Psoas muscle (tissue), 8 donors: ENCODE measurements around the gene PLIN4. TPM values are rescaled to one million over a fixed set of nuclear protein-coding genes. Genes with fewer than 3 reads are reported as not detected.

Source experiments
- ATAC-seq, 4 donors: fragments of 200-7000 bp; cut with Tn5 transposase; one replicate each; pipeline ENCODE4 v1.9.1; 2020; ENCODE audit warnings: moderate library complexity in 3 of 4, mild to moderate bottlenecking in 2 of 4
- DNase-seq, 2 donors: peaks; one replicate each; pipeline ENCODE4 v3.0.0-alpha.2; 2020
- H3K27ac ChIP-seq: fragments of 200-600 bp; one replicate; pipeline ENCODE4 v1.8.0; 2022
- H3K27me3 ChIP-seq, 3 donors: fragments of 200-600 bp in 1 of 3; one replicate each; pipeline versions ENCODE4 v1.6.1 to v1.8.0; 2013 to 2022; ENCODE audit warnings: low read length in 2 of 3, mild to moderate bottlenecking in 2 of 3, moderate library complexity in 1 of 3; ENCODE audit not compliant: insufficient read depth in 3 of 3
- H3K36me3 ChIP-seq, 2 donors: fragments of 200-600 bp in 1 of 2; one replicate each; pipeline versions ENCODE4 v1.6.1 to v1.8.0; 2013 to 2022; ENCODE audit warnings: low read depth in 1 of 2, mild to moderate bottlenecking in 1 of 2, moderate library complexity in 1 of 2; ENCODE audit not compliant: insufficient read depth in 1 of 2
- H3K4me1 ChIP-seq: fragments of 200-600 bp; one replicate; pipeline ENCODE4 v1.8.0; 2022
- H3K4me3 ChIP-seq: fragments of 200-600 bp; one replicate; pipeline ENCODE4 v1.8.0; 2022; ENCODE audit warnings: mild to moderate bottlenecking
- H3K9me3 ChIP-seq: fragments of 200-600 bp; one replicate; pipeline ENCODE4 v1.8.0; 2022
- CTCF ChIP-seq: fragments of 200-600 bp; IDR thresholded peaks from one replicate; pipeline ENCODE4 v1.8.0; 2022; ENCODE audit warnings: antibody characterized with exemption
- WGBS, 3 donors: extraction: QIAGEN DNeasy Blood & Tissue Kit; methylation state at CpG; one replicate each; pipeline versions ENCODE4 v1.1.6 to v1.1.7; 2013; 5-methylcytosine and 5-hydroxymethylcytosine counted together
- intact Hi-C, 2 donors: fragments of 100-400 bp; cut with DNase I; formaldehyde crosslinking; loops; one replicate each; pipeline versions ENCODE4 v1.11.0 to v1.14.2; 2022
- polyA plus RNA-seq, 3 donors: library from polyadenylated mRNA; stranded (reverse); fragments of 200-250 nt; gene quantifications; one replicate each; pipeline ENCODE4 v1.2.3, GENCODE V29; 2013
- total RNA-seq, 4 donors: library from RNA; stranded (reverse); fragmentation: NEBNext Ultra II Directional in 2 of 4; extraction: Animal tissue kit (Norgen Biotek cat#: 25700) in 2 of 4; gene quantifications; one replicate each; pipeline versions ENCODE4 v1.2.1 to v1.2.4, GENCODE V29; 2021 to 2023
- donor health status: healthy with polysubstance abuse.
- donor health status: DM: no; HTN: no; CAD: no; lungs with moderate emphysema.
- donor health status: Bipolar disorder and iron deficiency.
- donor health status: healthy.
- donor health status: DM: yes; HTN: yes; CAD: no.
- donor health status: DM: no; HTN: no; CAD: no.
- donor health status: DM: no; HTN: no; CAD: no.
- donor health status: DM: yes; HTN: yes; CAD: no.

Gene PLIN4
- total and polyA plus RNA-seq, 7 donors: 29.0 to 309 (median 115) TPM

DNA sequence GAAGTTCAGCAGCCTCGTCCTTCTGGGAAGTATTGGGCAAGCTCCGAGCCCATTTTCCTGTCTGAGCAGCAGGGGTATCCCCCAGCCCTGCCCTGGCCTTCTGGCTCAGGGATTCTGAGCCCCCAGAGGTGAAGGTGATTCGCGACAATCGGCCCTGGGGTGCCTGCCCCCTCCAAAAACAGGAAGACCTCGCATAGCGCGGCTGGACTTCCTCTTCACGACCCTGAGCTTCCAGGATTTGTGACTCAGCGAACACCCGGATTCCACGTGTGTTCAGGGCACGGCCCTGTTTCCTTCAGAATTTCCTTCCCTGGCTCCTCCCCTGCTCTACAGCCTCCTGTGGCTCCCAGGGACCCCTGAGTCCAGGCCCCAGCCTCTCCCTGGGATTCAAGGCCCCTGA is 41.3 kb upstream of the PLIN4 start, which contains the start of gene SEMA6B:
SEMA6B (minus strand) TSS at position 116 of the 400 bp plus-strand sequence. CDS start 1,227 bp downstream, outside the sequence.
- no peaks in the 10 kb centered on the region for H3K9me3 ChIP-seq
- ATAC-seq (peak in 3 of 4 donors; percentile 28 to 35 (median 28)), DNase-seq (peak in 1 of 2 donors; percentile 54)
- WGBS, 3 donors: 60 to 74% (median 71%) methylated on average over 10 to 13 of the region's 13 CpGs
- no peaks in the 10 kb centered on the region for H3K36me3 ChIP-seq
- no peak for TF ChIP-seq CTCF
- peak within 1 kb of the TSS; percentile 62 for H3K4me3 ChIP-seq
- H3K27ac ChIP-seq: peak within 1 kb of the TSS; percentile 46
- H3K4me1 ChIP-seq: peaks cover 8% of the 10 kb centered on the region
- no peaks in the 10 kb centered on the region for H3K27me3 ChIP-seq
- intact Hi-C loops: loop anchor here in 1 of 2 donors (5.0 kb wide), 1 partner anchor 78 kb away; the partner anchor contains the start of gene TNFAIP8L1

GRCh38 chr19:4557971-4558941 is 40.0 kb upstream of the PLIN4 start:
- no peak overlapping the region for H3K27ac ChIP-seq
- H3K27me3 ChIP-seq: no peaks in the 10 kb centered on the region
- 32 to 34% (median 33%) methylated on average over 42 to 44 of the region's 44 CpGs for WGBS, 3 donors
- peak; percentile 100 for TF ChIP-seq CTCF
- H3K4me3 ChIP-seq: peak overlapping the region; percentile 62
- H3K36me3 ChIP-seq: no peaks in the 10 kb centered on the region
- ATAC-seq: peak in 3 of 4 donors; percentile 46 to 55 (median 47)
- peaks cover 8% of the 10 kb centered on the region for H3K4me1 ChIP-seq
- no peaks in the 10 kb centered on the region for H3K9me3 ChIP-seq
- no peak for DNase-seq
- intact Hi-C loops: loop anchor here in 1 of 2 donors (5.0 kb wide), 1 partner anchor 79 kb away; the partner anchor contains the start of gene TNFAIP8L1

GRCh38 chr19:4557144-4557970 is 39.1 kb upstream of the PLIN4 start:
- no peak for TF ChIP-seq CTCF
- DNase-seq (no peak), ATAC-seq (peak in 2 of 4 donors; percentile 6 to 16)
- WGBS, 3 donors: 84 to 86% (median 85%) methylated on average over 33 of the region's 33 CpGs
- no peaks in the 10 kb centered on the region for H3K9me3 ChIP-seq
- no peak overlapping the region for H3K27ac ChIP-seq
- peaks cover 8% of the 10 kb centered on the region for H3K4me1 ChIP-seq
- no peaks in the 10 kb centered on the region for H3K36me3 ChIP-seq
- H3K27me3 ChIP-seq: no peaks in the 10 kb centered on the region
- intact Hi-C loops: loop anchor here in 1 of 2 donors (5.0 kb wide), 1 partner anchor 80 kb away; the partner anchor contains the start of gene TNFAIP8L1
- H3K4me3 ChIP-seq: peak overlapping the region; percentile 62

- 72 to 88% (median 79%) methylated on average over 16 to 25 of the region's 25 CpGs for WGBS, 3 donors
- ATAC-seq (peak; percentile 52 to 79 (median 66)), DNase-seq (peak in 1 of 2 donors; percentile 77)
- TF ChIP-seq CTCF: no peak
- H3K27me3 ChIP-seq: no peaks in the 10 kb centered on the region
- H3K9me3 ChIP-seq: no peaks in the 10 kb centered on the region
- H3K4me3 ChIP-seq: no peak overlapping the region
- intact Hi-C loops: loop anchor here in 1 of 2 donors (5.0 kb wide), 1 partner anchor 81 kb away; the partner anchor contains the start of gene TNFAIP8L1
- H3K36me3 ChIP-seq: no peaks in the 10 kb centered on the region
- peaks cover 8% of the 10 kb centered on the region for H3K4me1 ChIP-seq
- no peak overlapping the region for H3K27ac ChIP-seq
Observed at GRCh38 chr19:4556597-4557127, 38.4 kb upstream of the PLIN4 start.
